Kasumi-1 (cell line): ENCODE measurements around the gene EFNA3.
A peak's percentile ranks its signal among the peaks of the same experiment; 100 is the strongest.

Experiments
- DNase-seq, 2 experiments: peaks; one replicate each; lab custom pipeline; 2025; lab: John Stamatoyannopoulos, UW

EFNA3 gene

DNA sequence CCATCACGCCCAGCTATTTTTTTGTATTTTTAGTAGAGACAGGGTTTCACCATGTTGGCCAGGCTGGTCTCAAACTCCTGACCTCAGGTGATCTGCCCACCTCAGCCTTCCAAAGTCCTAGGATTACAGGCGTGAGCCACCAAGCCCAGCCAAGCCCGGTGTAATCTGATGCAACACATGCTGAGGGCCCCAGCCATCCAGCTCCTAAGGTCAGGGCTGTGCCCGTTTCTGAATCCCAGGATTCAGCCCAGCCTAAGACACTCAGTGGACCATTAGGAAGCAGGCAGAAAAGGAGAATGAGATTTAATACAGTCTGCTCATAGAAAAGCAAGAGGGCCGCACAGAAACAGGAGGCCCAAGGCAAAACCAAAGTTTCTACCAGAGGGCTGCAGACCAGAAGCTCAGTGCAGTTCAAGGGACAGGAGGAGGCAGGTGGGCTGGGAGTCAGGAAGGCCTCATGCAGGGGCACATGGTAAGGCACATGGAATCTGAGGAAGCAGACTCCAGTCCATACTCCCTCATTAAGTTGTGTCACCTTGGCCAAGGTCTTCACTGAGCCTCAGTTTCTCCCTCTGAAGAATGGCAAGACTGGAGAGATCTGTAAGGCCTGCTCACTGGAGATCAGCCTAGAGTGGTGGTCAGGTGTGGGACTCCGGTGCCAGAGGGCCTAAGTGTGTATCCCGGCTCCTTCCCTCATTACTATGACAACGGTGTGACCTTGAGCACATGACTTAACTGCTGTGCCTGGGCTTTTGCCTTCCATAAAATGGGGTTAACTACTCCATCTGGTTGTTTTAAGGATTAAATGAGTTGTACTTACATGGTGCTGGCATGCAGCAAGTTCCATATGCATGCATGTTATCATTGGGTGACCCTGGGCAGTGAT, 29.9 kb upstream of the EFNA3 start:
- DNase-seq = no peak

DNA sequence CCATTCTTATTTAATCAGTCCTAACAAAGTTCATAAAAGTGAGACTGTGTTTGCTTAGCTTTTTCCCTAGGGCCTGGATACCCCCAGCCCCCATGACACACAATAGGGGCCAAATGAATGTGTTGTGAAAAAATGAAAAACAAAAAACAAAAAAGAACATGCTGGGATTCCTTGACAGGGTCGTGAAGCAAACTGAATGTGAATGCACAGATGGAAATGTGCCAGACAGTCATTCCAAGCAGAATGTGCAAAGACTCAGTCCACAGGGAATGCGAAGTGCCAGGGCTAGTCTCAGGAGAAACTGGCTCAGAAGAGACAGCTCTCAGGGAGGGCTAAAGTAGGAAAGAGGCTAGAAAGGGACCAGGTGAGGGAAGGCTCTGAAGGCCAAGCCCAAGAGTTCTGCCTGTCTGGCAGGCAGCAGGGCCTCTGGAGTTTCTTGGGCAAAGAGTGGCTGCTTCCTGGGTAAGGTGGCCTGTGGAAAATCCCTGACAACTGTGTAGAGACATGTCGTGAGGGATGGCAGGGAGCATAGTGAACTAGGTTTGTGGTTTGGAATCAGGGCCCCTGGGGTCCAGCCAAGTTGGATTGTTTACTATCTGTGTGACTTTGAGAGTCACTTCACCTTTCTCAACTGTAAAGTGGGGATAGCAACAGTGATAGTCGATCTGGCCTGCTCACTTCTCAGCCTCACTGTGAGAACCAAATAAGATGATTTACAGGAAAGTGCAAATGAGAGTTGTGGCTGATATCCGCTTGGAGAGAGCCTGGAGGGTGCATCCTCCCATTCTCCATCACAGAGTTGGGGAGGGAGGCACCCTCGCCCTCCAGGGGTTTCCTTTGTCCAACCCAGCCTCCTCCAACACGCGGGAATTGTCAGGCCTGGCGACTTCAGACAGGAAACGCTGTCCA, 28.7 kb upstream of the EFNA3 start:
- no peak for DNase-seq

DNA sequence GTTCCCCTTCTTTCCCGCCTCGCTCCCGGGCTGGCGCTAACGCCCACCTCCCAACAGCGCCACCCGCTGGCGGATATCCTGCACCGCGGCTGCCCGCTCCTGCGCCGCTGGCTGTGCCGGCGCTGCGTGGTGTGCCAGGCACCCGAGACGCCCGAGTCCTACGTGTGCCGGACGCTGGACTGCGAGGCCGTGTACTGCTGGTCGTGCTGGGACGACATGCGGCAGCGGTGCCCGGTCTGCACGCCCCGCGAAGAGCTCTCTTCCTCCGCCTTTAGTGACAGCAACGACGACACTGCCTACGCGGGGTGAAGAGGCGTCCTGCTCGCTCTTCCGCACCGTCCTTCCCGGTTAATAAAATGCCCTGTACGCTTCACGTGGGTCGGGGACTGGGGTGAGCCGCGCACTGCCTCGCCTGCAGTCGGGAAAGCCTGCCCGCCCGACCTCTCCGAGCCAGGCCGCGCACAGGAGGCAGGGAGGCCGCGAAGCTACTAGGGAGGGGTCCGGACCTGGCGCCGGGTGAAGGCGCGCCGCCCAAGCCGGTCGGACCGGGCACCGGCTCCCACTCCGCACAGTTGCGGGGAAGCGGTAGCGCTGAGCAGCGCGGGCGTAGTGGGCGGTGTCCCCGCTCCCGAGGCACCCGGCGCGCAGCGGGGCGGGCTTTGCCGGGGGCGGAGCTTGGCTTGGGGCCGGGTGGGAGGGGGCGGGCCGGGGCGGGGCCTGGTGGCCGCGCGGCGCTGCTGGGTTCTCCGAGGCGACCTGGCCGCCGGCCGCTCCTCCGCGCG, 27.9 kb upstream of the EFNA3 start, which contains the start of gene ADAM15:
Gene ADAM15, plus strand, starts transcription at position 757 of the 782 bp plus-strand sequence. CDS start 71 bp downstream, outside the sequence.
- peak; percentile 68 to 74 for DNase-seq

DNA sequence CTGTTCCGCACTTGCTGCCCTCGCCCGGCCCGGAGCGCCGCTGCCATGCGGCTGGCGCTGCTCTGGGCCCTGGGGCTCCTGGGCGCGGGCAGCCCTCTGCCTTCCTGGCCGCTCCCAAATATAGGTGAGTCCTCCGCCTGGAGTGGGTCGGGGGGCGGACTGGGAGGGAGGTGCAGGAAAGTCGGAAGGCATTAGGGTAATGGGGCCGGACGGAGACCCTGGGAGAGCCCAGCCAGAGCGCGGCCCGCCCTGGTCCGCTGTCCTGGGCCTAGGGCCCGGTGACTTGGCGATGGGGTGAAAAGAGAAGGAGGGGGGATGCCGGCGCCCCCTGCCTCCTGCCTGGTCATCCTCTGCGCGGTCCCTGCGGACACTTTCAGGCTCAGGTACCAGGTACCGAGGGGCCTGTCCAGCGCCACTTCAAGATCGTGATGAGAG, 27.3 kb upstream of the EFNA3 start:
- DNase-seq = no peak

DNA sequence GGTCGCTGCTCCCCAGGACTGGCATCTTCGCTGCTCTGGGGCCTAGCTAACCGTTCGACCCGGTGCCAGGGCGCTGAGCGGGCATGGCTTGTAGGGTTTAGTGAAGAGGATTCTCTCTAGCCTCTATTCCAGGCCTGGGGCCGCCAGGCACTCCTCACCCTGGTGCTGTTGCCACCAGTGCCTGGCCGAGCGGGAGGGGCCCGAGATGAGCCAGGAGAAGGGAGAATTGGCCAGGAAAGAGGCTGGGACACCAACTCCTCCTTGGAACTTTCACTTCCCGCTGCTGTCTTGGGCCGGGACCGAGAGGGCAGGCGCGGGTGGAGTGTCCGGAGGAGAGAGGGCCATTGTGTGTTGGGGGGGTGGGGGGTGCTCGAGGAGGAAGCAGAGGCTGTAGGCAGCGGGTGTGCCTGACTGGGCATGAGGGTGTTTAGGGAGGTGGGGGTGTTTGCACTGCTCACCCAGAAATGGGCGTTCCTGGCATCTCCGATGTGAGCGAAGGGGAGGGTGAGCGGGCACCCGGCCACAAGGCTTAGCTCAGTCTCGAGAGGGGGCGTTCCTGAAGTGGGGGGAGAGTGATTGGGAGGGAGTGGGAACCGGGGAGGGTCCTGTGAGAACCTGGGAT, 26.7 kb upstream of the EFNA3 start:
- peak; percentile 19 to 47 for DNase-seq

DNA sequence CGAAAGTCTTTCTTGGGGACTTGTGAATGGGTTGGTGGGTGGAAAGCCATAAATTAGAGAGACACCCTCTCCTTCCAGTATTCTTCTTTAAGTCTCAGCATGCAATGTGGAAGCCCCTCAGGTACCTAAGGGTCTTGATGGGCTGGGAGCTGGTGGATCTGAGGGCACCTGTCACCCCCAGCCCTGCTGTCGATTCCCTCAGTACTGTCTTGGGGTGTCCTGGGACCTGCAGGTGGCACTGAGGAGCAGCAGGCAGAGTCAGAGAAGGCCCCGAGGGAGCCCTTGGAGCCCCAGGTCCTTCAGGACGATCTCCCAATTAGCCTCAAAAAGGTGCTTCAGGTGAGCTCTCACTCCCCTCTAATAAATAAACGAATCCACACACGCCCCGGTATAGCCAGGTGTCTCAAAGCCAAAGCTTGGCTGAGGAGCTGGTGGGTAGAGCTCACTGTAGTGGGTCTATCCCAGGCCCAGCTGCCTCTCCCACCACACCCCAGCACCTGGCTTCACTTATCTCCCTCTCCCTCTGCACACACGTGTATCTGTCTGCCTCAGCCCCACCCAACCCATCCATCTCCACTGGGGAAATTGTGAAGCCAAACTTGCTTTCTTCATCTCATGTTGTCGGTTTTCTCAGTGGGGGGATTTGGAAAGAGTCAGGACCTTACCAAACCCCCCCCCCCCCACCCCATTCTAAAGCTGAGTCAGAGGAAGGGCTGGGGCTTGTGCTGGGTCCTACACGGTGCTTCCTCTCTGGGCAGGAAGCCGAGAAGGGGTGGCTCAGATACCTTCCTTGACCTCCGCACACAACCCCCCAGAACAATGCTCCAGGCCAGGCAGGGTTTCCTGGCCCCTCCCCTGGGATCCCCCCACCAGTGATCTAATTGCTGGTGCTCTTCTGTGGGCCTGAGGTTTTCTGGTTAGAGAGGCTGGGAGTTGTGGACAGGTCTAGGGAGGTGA, 25.9 kb upstream of the EFNA3 start:
- peak; percentile 42 to 47 for DNase-seq

DNA sequence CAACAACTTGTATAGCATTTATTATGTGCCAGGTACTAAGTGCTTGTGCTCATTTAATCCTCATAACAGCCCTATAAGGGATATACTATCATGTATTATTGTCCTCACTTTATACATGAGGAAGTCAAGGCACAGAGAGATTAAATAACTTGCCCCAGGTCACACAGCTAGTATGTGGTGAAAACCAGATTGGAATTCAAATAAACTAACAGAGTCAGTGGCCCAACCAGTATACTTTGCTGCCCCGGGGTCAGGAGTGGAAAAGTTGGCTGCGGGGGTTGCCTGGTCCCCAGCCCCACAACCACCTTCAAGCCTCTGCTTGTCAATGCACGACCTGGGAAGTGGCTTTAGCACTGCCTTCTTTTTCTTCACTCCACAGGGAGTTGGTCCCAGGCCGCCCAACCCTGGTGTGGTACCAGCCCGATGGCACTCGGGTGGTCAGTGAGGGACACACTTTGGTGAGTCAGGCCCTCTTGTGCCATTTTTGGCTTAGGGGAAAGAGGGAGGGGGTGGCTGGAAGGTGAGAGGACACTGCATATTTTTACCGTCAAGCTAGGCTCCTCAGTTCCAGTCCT, 25.0 kb upstream of the EFNA3 start:
- no peak for DNase-seq

DNA sequence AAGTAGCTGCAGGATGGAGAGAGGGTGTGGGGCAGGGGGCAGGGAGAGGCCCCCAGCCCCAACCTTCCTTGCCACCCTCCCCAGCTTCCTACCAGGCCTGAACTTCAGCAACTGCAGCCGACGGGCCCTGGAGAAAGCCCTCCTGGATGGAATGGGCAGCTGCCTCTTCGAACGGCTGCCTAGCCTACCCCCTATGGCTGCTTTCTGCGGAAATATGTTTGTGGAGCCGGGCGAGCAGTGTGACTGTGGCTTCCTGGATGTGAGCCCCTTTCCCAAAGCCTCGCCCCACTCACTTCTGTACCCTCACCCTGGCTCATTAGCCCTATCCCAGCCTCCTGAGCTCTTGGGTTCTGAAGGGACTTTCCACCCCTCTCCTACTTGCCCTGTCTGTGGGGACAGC, 21.5 kb upstream of the EFNA3 start:
- DNase-seq = no peak

DNA sequence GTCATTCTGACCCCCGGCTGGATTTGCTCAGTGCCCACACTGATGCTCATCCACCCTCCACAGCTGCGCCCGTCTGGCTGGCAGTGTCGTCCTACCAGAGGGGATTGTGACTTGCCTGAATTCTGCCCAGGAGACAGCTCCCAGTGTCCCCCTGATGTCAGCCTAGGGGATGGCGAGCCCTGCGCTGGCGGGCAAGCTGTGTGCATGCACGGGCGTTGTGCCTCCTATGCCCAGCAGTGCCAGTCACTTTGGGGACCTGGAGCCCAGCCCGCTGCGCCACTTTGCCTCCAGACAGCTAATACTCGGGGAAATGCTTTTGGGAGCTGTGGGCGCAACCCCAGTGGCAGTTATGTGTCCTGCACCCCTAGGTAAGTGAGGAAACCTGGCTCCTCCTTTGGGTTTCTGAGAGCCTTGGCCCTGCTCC, 20.8 kb upstream of the EFNA3 start:
- no peak for DNase-seq

DNA sequence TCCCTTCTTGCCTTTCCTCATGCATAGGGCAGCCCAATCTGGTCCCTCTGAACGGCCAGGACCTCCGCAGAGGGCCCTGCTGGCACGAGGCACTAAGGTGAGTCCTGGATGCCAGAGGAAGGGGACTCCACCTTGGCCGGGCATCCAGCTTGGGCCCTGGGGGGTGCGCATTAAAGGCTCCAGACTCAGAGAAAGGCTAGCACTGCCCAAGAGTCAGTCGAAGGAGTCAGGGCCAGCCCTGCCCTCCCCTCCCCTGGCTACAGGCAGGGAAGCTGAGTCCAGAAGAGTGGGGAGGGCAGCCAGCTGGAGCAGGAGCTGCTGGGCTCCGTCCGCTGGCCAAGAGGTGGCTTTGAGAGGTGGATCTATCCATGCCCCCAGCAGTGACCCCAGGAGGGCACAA, 17.9 kb upstream of the EFNA3 start:
- no peak for DNase-seq

DNA sequence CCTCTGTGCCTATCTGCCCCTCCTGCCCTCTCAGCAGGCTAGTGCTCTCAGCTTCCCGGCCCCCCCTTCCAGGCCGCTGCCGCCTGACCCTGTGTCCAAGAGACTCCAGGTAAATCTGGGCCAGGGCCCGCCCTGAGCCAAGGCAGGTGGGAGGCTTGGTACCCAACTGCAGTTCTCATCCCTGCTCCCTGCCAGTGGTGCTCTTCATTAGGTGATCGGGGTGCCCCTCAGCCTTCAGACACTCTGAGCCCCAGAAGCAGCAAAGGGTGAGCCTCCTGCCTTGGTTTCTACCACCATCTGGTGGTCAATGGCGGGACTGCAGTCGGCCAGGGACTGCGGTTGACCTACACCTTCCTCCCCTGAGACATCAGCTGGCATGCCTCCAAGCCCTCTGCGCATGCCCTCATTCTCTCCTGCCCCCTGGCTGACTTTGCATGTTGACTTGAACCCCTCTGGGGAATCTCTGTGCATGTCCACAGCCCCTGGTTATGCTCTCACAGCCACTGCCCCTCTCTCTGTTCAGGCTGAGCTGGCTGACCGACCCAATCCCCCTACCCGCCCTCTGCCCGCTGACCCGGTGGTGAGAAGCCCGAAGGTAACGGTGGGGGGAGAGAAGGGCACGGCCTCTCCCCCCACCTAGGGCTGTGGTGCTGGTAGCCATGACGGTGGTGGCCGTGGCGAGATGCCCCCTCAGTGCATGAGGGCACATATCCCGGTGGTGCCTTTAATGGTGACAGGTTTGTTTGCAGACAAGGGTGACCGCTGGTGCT, 17.1 kb upstream of the EFNA3 start:
- DNase-seq = peak; percentile 65 to 76

DNA sequence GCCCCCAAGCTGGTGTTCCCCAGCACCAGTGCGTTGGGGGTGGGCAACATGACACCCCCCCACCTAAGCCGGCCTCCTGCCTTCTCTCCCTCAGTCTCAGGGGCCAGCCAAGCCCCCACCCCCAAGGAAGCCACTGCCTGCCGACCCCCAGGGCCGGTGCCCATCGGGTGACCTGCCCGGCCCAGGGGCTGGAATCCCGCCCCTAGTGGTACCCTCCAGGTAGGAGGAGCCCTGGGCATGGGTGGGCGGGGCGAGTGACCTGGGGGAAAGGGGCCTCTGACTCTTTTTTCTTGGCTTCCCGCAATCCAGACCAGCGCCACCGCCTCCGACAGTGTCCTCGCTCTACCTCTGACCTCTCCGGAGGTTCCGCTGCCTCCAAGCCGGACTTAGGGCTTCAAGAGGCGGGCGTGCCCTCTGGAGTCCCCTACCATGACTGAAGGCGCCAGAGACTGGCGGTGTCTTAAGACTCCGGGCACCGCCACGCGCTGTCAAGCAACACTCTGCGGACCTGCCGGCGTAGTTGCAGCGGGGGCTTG, 16.4 kb upstream of the EFNA3 start:
- no peak for DNase-seq

DNA sequence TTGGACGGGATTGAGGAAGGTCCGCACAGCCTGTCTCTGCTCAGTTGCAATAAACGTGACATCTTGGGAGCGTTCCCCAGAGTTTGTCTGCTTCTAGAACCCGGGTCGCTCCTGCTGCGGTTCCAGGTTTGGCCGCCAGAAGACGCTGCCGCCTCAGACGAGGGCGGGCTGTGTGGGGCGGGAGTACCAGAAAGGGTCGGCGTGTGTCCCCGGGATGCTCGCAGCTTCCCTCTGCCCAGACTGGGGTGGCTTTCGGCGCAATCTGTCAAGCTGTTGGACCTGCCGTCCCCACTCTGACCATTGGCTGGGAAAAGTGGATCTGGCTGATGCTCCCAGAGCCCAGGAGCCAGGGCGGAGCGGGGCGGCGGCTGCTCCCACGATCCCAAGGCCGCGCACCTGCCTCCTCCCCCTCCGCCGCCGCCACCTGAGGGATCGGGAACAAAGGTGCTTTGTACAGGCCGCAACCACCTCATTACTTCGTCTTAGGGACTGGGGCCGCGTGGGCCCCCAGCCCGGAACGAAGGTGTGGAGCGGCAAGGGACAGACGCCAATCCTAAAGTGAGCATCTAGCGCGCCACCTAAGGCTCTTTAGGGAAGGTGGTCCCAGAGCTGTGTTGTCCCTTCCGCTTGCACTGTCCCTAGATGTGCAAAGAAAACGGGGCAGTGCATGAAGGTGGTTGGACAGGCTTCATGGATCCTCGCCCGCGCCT, 15.8 kb upstream of the EFNA3 start:
- DNase-seq = no peak

DNA sequence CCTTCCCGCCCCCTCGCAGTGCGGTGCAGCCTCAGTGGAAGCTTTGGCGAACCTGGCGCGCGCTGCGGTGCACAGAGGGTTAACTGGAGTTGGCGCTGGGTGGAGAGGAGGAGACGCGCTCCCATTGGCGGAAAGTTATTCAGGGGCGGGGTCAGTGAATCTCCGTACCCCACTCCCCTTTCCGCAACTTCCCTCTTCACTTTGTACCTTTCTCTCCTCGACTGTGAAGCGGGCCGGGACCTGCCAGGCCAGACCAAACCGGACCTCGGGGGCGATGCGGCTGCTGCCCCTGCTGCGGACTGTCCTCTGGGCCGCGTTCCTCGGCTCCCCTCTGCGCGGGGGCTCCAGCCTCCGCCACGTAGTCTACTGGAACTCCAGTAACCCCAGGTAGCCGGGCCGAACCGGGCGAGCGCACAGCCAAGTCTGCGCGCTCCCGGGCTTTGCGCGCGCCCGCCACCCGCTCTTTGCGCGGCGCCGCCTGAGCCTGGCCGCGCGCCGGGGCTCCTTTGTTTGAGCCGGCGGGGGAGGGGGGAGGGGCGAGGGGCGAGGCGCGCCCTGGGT, 15.0 kb upstream of the EFNA3 start, which contains the start of gene EFNA4:
Gene EFNA4, plus strand, starts transcription at position 191 of the 561 bp plus-strand sequence. Its CDS starts 84 bp downstream, at position 275.
- peak; percentile 95 to 97 for DNase-seq

DNA sequence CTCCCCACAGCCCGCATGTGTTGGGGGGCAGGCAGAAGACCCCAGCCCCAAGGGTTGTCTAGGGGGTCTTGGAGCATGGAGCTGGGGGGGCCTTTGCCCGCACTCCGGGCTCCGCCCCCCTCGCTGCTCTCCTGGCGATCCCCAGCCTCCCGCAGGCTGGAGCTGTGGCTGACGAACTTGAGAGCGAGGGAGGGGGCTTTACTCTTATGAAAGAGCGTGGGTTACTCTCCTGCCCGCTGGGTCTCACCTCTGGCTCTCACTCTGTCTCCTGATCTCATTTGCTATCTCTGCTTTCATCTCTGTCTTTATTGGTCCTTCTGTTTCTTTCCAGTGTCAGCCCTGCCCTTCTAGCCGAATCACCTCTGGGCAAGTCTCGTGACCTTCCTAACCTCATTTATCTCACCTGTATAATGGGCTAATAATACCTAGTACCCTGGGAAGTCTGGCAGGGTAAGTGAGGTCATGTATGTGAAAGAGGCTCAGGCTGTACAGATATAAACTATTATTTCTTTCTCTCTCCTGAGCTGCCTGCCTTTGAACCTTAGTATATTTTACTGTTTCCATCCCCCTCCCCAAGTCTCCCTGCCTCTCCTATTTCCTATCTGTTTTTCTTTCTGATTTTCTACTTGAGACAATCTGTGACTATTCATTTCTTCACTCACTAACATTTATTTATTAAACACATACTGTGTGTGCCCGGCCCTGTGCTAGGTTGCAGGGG, 14.4 kb upstream of the EFNA3 start:
- DNase-seq = peak; percentile 33 to 38

DNA sequence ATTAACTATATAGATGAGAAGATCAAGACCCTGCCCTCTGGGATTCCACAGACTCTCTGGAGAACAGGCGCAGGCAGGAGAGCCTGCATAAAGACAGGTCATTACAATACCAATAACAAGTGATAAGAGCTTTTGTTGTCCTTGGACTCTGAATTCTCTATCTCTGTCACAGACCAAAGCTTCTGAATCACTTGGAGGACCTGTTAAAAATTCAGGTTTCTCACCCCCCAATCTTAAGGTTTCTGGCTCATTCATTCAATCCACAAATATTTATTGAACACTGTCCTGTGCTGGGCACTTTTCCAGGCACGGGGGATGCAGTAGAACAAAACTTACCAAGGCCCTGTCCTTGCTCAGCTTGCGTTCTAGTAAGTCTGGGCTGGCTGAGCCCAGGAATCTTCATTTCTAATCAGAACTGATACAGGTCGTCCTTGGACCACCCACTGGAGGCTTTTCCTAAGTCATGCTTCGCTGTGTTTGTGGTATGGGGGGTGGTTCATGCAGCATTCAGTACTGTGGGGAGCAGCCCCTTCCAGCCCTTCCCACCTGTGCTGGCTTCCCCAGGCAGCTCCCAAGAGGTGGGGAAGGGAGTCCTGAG, 13.7 kb upstream of the EFNA3 start:
- no peak for DNase-seq

DNA sequence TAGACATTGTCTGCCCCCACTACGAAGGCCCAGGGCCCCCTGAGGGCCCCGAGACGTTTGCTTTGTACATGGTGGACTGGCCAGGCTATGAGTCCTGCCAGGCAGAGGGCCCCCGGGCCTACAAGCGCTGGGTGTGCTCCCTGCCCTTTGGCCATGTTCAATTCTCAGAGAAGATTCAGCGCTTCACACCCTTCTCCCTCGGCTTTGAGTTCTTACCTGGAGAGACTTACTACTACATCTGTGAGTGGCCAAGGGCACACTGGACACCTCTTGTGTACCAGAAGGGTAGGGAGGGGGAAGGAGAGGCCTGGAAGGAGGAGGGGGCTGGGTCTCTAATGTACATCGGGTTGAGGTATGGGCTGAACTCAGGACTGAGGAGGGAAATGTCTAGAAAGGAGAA, 11.9 kb upstream of the EFNA3 start:
- no peak for DNase-seq
